ENCODE measurements around the gene DLG2.
"Not testable (repeated sequence)": the region's sequence is repeated elsewhere in the genome, so short reads cannot be mapped to it uniquely, and the experiment has no call there.

Gene DLG2

DNA sequence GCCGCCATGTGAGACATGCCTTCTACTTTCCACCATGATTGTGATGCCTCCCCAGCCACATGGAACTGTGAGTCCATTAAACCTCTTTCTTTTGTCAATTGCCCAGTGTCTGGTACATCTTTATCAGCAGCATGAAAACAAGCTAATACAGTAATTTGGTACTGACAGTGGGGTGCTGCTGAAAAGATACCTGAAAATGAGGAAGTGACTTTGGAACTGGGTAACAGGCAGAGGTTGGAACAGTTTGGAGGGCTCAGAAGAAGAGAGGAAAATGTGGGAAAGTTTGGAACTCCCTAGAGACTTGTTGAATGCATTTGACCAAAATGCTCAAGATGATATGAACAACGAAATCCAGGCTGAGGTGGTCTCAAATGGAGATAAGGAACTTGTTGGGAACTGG lies 356.8 kb downstream of the DLG2 start:
- H3K36me3 Mint-ChIP-seq; DNase-seq (ENCODE audit: low spot score in 2 of 2); H3K4me1 Mint-ChIP-seq: not testable (repeated sequence)

DNA sequence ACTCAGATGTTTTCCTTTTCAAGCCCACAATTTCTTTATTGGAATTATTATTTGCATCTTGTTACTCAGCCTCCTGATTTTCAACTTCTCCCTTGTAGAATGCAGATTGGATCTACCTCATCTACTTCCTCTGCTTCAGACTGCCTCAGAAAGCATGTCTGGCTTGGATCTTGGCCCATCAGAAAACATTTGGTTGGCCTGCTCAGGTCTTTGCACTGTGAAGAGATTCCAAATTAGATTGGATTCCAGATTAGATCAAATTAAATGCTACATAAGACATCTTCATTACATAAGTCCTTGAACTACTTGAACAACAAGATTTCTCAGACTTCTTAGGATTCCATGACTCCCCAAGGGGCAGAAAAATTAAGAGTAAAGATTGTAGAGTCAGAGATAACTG lies 358.0 kb downstream of the DLG2 start:
- DNase-seq (ENCODE audit: low spot score in 2 of 2) = no peak
- Mint-ChIP-seq H3K4me1 (peaks cover 5% of the 10 kb centered on the region), H3K9me3 (peaks cover 8% of the 10 kb centered on the region), H3K27ac (no peak overlapping the region), H3K4me3 (no peak overlapping the region), H3K36me3 (peaks cover 9% of the 10 kb centered on the region), H3K27me3 (no peaks in the 10 kb centered on the region)
- no peak for ATAC-seq (ENCODE audit: low read depth)

More for the DNA sequence above, 356.8 kb downstream of the DLG2 start:
- H3K27ac Mint-ChIP-seq; H3K27me3 Mint-ChIP-seq; ATAC-seq (ENCODE audit: low read depth); H3K4me3 Mint-ChIP-seq; H3K9me3 Mint-ChIP-seq: not testable (repeated sequence)

DNA sequence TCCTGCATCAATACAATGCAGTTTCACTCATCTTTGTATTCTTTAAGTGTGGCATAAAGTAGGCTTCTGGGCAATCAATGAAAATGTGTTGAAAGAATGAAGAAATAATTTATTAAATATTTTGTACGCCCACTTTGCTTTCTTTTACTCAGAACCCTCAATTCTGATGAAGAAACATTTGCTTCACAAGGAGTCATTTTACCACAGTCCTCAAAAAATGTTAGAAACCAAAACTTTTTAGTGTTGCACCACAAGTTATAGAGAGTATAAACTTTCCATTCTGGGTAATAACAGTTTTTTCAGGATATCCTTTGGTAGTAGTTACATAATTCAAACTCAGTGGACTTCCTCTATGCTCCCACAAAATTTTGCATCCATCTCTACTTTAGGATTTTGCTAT lies 360.5 kb downstream of the DLG2 start:
- Mint-ChIP-seq H3K4me1 (peaks cover 11% of the 10 kb centered on the region), H3K27ac (no peak overlapping the region)

DNA sequence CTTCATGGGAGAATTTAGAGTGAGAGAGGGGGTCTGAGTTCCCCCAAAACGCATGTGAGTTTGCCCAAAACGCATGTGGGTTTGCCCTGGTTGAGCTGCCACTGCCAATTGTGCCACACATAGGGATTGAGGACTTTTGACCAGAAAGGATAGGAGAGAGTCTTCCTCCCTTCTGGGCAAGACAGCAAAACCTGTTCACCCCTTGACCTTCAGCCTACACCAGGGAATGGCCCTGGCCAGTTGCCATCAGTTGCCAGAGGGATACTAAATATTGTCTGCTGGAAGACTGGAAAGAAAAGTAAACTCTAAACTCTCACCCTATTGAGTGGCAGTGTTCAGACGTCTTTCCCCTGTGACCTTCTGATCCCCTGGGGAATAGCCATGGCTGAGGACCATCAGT lies 363.8 kb downstream of the DLG2 start:
- Mint-ChIP-seq H3K27ac (no peak overlapping the region), H3K4me1 (peaks cover 7% of the 10 kb centered on the region), H3K4me3 (no peak overlapping the region), H3K9me3 (peaks cover 3% of the 10 kb centered on the region), H3K36me3 (no peaks in the 10 kb centered on the region), H3K27me3 (no peaks in the 10 kb centered on the region)
- DNase-seq (ENCODE audit: low spot score in 2 of 2) (no peak), ATAC-seq (ENCODE audit: low read depth) (no peak)

More for the DNA sequence above, 360.5 kb downstream of the DLG2 start:
- Mint-ChIP-seq H3K27me3 (no peaks in the 10 kb centered on the region), H3K4me3 (no peak overlapping the region), H3K9me3 (peaks cover 4% of the 10 kb centered on the region), H3K36me3 (peaks cover 3% of the 10 kb centered on the region)
- ATAC-seq (ENCODE audit: low read depth) (no peak), DNase-seq (ENCODE audit: low spot score in 2 of 2) (no peak)

DNA sequence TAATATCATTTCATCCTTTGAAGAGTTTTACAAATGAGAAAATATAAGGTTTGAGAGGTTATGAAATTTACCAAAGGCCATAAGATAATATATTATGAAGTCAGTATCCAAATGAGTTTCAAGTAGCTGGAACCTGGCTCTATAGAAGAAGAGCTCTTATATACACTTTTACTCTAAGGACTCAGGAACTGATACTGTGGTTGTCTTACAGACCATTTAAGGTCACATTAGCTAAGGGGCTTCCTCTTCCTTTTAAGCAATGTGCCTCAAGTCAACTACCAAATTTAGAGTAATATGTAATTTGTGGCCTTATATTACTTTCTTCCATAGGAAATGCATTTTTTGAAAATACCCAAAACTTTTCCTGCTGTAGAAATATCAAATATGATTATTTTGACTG lies 369.3 kb downstream of the DLG2 start:
- Mint-ChIP-seq H3K4me1 (no peaks in the 10 kb centered on the region), H3K27me3 (no peaks in the 10 kb centered on the region), H3K27ac (no peak overlapping the region), H3K4me3 (no peak overlapping the region), H3K9me3 (peaks cover 2% of the 10 kb centered on the region), H3K36me3 (peaks cover 2% of the 10 kb centered on the region)
- ATAC-seq (ENCODE audit: low read depth) (peak; percentile 51), DNase-seq (ENCODE audit: low spot score in 2 of 2) (no peak)

DNA sequence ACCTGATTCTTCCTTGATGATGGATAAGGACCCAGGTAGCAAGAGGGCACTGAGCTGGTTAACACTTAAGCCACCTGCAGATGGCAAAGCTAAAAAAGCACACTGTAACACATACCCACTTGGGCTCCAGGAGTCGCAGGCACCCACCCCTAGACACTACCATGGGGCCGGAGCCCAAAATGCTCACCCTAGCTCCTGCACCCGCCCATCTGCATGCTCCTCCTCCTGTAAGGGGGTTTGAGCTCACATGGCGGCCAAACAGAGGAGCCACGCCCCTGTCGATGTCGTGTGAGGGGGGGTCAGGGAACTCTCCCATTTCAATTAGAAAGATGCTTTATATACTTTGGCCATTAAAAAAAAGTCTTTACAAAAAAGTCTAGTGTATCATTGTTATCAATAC lies 370.7 kb downstream of the DLG2 start:
- no peaks in the 10 kb centered on the region for H3K4me1 Mint-ChIP-seq
- no peaks in the 10 kb centered on the region for H3K27me3 Mint-ChIP-seq
- H3K36me3 Mint-ChIP-seq = peaks cover 2% of the 10 kb centered on the region
- H3K9me3 Mint-ChIP-seq = peaks cover 2% of the 10 kb centered on the region
- no peak overlapping the region for H3K27ac Mint-ChIP-seq
- DNase-seq (ENCODE audit: low spot score in 2 of 2) (no peak), ATAC-seq (ENCODE audit: low read depth) (no peak)
- H3K4me3 Mint-ChIP-seq = no peak overlapping the region

DNA sequence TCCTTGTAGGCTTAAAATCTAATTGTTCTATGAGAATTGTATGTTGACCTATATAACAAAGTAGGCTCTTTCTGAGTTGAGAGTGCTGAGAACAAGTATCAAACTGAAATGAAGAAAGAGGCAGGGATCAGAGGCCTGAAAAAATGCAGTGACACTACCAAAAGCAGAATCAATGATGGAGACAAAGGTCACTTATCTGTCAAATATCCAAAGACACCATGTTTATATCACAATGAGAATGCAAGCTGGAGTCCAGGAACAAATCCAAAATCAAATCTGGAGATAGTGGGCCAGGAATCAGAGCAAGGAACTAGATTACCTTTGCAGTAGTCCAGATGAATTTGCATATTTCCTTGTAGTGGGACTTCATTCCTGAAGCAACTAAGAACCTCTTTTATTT lies 377.7 kb downstream of the DLG2 start:
- Mint-ChIP-seq H3K27me3 (no peaks in the 10 kb centered on the region), H3K36me3 (peaks cover 2% of the 10 kb centered on the region)

DNA sequence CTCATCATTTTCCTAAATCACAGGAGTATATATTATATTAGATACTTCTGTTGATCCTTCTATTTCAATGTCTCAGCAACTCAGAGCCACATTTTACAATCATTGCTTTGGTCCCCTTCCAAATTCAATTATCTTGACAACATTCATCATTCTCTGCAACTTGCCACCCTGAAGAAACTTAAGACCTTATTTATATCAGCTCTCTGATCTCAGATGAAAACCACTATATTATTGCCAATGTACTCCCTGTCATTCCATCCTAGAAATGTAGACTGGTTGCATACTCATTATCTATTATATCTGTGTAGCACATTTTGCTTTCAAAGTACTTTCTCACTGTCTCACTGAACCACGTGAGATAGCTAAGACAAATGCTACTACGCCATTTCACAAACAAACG lies 379.3 kb downstream of the DLG2 start:
- Mint-ChIP-seq H3K27ac (no peak overlapping the region), H3K4me3 (no peak overlapping the region), H3K9me3 (no peaks in the 10 kb centered on the region), H3K36me3 (no peaks in the 10 kb centered on the region), H3K27me3 (no peaks in the 10 kb centered on the region), H3K4me1 (no peaks in the 10 kb centered on the region)
- ATAC-seq (ENCODE audit: low read depth) (no peak), DNase-seq (ENCODE audit: low spot score in 2 of 2) (no peak)

More for the DNA sequence above, 377.7 kb downstream of the DLG2 start:
- H3K4me1 Mint-ChIP-seq = no peaks in the 10 kb centered on the region
- no peak for ATAC-seq (ENCODE audit: low read depth)
- H3K27ac Mint-ChIP-seq = no peak overlapping the region
- H3K4me3 Mint-ChIP-seq = no peak overlapping the region
- no peaks in the 10 kb centered on the region for H3K9me3 Mint-ChIP-seq
- DNase-seq (ENCODE audit: low spot score in 2 of 2) = no peak

DNA sequence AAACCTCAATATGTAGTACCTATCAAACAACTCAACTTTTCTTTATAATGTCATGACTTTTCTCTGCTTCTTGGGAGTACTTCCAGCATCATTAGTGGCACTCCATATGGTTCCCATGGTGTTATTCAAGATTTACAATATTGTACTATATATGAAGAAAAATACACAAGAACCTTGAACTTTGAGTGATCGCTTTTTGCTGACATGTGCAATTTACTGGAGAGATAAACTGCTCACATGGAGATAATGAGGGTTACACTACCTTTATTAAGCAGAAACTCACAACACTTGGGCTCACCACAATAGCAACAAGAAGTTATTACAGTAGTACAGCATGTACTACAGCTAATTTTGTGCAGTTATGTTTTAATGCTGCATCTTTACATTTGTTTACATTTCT lies 388.2 kb downstream of the DLG2 start:
- DNase-seq (ENCODE audit: low spot score in 2 of 2) (no peak), ATAC-seq (ENCODE audit: low read depth) (no peak)
- H3K27me3 Mint-ChIP-seq = no peaks in the 10 kb centered on the region
- H3K4me1 Mint-ChIP-seq = no peaks in the 10 kb centered on the region
- H3K36me3 Mint-ChIP-seq = no peaks in the 10 kb centered on the region
- no peak overlapping the region for H3K27ac Mint-ChIP-seq
- no peak overlapping the region for H3K4me3 Mint-ChIP-seq
- H3K9me3 Mint-ChIP-seq = peaks cover 2% of the 10 kb centered on the region

DNA sequence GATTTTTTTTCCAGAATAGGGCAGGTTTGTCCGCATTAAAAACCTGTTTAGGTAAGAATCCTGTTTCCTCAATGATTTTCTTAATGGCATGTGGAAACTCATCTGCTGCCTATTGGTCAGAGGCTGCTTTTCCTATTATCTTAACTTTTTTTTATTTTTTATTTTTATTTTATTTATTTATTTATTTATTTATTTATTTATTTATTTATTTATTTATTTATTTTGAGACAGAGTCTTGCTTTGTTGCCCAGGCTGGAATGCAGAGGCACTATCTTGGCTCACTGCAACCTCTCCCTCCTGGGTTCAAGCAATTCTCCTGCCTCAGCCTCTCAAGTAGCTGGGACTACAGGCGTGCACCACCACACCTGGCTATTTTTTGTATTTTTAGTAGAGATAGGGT lies 389.1 kb downstream of the DLG2 start:
- H3K4me1 Mint-ChIP-seq; H3K4me3 Mint-ChIP-seq; DNase-seq (ENCODE audit: low spot score in 2 of 2); H3K27ac Mint-ChIP-seq; ATAC-seq (ENCODE audit: low read depth); H3K36me3 Mint-ChIP-seq; H3K27me3 Mint-ChIP-seq; H3K9me3 Mint-ChIP-seq: not testable (repeated sequence)

DNA sequence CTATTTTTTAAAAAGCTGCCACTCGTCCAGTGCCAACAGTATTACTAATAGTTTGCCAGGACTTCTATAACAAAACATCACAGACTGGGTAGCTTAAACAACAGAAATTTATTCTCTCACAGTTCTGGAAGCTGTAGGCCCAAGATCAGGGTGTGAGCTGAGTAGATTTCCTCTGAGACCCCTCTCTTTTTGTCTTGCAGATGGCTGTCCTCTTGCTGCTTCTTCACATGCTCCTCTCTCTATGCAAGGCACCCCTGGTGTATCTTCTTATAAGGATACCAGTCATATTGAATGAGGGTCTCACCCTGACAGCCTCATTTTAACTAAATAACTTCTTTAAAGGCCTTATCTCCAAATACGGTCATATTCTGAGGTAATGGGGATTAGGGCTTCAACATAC lies 390.9 kb downstream of the DLG2 start:
- no peaks in the 10 kb centered on the region for H3K36me3 Mint-ChIP-seq
- ATAC-seq (ENCODE audit: low read depth) (no peak), DNase-seq (ENCODE audit: low spot score in 2 of 2) (no peak)
- H3K4me1 Mint-ChIP-seq = no peaks in the 10 kb centered on the region
- H3K27me3 Mint-ChIP-seq = no peaks in the 10 kb centered on the region
- H3K9me3 Mint-ChIP-seq = peaks cover 3% of the 10 kb centered on the region
- H3K27ac Mint-ChIP-seq = no peak overlapping the region
- H3K4me3 Mint-ChIP-seq = no peak overlapping the region

DNA sequence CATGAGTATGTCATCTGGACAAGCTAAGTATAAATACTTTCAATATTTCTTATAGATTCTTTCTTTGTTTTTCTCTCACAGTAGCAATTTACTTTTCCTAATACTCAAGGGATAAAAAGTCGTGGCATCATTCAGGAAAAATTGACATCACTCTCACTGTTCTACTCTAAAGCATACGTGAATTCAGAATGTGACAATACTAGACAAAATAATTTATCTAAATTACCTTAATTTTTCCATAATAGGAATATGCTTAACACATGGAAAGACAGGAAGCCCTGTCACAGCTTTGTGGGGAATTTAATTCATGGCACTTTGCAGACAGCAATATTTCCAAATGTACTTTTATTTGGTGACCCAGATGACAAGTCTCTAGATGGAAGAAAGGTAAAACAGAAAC lies 394.6 kb downstream of the DLG2 start:
- Mint-ChIP-seq H3K4me1 (no peaks in the 10 kb centered on the region), H3K36me3 (peaks cover 2% of the 10 kb centered on the region), H3K27ac (no peak overlapping the region), H3K9me3 (peaks cover 2% of the 10 kb centered on the region), H3K4me3 (no peak overlapping the region), H3K27me3 (no peaks in the 10 kb centered on the region)
- no peak for ATAC-seq (ENCODE audit: low read depth)
- DNase-seq (ENCODE audit: low spot score in 2 of 2) = no peak

DNA sequence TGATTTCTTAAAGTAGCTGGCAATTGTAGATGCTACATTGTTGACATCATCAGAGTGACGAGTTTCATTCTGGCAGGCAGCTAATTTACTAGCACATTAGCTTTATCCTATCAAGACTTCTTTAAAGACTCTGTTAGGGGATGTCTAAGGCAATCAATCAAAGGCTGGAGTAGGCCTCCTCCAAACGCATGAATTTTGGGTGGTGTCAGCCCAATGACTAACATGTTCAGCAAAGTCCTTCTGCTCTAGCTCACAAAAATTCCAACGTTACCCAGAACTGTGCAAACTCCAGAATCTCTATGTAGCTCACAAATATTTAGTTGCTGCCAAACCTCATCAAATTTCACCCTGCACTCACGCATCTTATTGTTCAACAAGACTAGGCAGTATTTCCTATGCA lies 395.6 kb downstream of the DLG2 start:
- no peak overlapping the region for H3K27ac Mint-ChIP-seq
- no peaks in the 10 kb centered on the region for H3K27me3 Mint-ChIP-seq
- peaks cover 2% of the 10 kb centered on the region for H3K36me3 Mint-ChIP-seq
- H3K9me3 Mint-ChIP-seq = peaks cover 2% of the 10 kb centered on the region
- H3K4me1 Mint-ChIP-seq = no peaks in the 10 kb centered on the region
- ATAC-seq (ENCODE audit: low read depth) = no peak
- no peak for DNase-seq (ENCODE audit: low spot score in 2 of 2)
- H3K4me3 Mint-ChIP-seq = no peak overlapping the region

DNA sequence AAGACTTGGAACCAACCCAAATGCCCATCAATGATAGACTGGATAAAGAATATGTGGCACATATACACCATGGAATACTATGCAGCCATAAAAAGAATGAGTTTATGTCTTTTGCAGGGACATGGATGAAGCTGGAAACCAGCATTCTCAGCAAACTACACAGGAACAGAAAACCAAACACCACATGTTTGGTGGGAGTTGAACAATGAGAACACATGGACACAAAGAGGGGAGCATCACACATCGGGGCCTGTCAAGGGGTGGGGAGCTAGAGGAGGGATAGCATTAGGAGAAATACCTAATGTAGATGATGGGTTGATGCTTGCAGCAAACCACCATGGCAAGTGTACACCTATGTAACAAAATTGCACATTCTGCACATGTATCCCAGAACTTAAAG lies 397.4 kb downstream of the DLG2 start:
- H3K9me3 Mint-ChIP-seq; H3K4me3 Mint-ChIP-seq; H3K27ac Mint-ChIP-seq; DNase-seq (ENCODE audit: low spot score in 2 of 2); H3K27me3 Mint-ChIP-seq; H3K4me1 Mint-ChIP-seq; ATAC-seq (ENCODE audit: low read depth); H3K36me3 Mint-ChIP-seq: not testable (repeated sequence)

DNA sequence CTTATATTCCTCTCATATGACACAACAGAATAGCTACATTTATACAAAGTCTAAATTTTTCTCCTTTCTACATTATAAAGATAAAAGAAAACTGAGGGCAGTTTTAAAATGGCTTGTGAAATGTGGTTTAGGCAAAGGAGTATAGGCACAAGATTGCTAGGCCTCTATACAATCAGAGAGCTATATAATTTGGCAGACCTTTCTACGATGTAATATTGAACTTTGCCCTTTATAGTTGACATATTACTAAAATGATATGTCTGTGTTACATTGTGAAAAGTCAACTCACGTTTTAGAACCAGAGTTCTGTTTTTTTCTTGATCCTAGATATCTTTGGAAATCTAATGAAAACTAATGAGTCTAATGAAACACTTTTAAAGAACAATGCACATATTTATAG lies 430.2 kb downstream of the DLG2 start:
- peaks cover 6% of the 10 kb centered on the region for H3K36me3 Mint-ChIP-seq

DNA sequence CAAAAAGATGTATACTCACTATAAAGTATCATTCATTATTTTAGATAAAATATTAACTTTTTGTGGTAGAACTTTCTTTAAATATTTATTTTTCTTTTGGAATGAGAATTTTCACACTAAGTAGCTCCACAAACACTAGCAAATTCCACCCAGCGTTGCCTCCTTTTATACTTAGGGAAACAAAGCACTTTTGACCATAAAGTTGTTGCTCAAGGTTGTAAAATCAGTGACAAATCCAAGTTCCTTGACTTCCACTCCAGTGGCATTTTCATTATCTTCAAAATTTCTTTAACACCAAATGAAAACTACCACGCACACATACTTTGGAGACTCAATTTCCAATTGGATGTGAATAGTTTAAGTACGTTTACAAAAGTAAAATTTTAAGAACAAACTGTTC lies 431.2 kb downstream of the DLG2 start:
- peaks cover 2% of the 10 kb centered on the region for H3K27me3 Mint-ChIP-seq
- ATAC-seq (ENCODE audit: low read depth) = no peak

More for the DNA sequence above, 430.2 kb downstream of the DLG2 start:
- Mint-ChIP-seq H3K27me3 (peaks cover 2% of the 10 kb centered on the region), H3K27ac (no peak overlapping the region), H3K9me3 (peaks cover 10% of the 10 kb centered on the region), H3K4me1 (no peaks in the 10 kb centered on the region), H3K4me3 (no peak overlapping the region)
- DNase-seq (ENCODE audit: low spot score in 2 of 2) (no peak), ATAC-seq (ENCODE audit: low read depth) (no peak)

More for the DNA sequence above, 431.2 kb downstream of the DLG2 start:
- DNase-seq (ENCODE audit: low spot score in 2 of 2) = no peak
- H3K27ac Mint-ChIP-seq = no peak overlapping the region
- H3K4me3 Mint-ChIP-seq = no peak overlapping the region
- peaks cover 6% of the 10 kb centered on the region for H3K9me3 Mint-ChIP-seq
- no peaks in the 10 kb centered on the region for H3K4me1 Mint-ChIP-seq
- H3K36me3 Mint-ChIP-seq = peaks cover 4% of the 10 kb centered on the region

All from memory B cell (primary cell).